CD4-positive, alpha-beta T cell treated with Interleukin-1 beta for 1 hour (primary cell): Measurements from ENCODE around the gene NIFK.
"Not testable (repeated sequence)": the region's sequence is repeated elsewhere in the genome, so short reads cannot be mapped to it uniquely, and the experiment has no call there.

ENCODE experiments used
- DNase-seq, 2 donors: peaks; one replicate each; pipeline ENCODE4 v3.0.0-alpha.2; 2020 to 2022

Gene NIFK

DNA sequence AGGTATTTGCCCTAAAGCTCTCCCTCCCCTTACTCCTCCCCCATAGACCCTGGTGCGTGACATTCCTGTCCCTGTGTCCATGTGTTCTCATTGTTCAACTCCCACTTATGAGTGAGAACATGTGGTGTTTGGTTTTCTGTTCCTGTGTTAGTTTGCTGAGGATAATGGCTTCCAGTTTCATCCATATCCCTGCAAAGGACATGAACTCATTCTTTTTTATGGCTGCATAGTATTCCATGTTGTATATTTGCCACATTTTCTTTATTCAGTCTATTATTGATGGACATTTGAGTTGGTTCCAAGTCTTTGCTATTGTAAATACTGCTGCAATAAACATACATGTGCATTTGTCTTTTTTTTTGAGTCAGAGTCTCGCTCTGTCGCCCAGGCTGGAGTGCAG, 46.1 kb downstream of the NIFK start:
- DNase-seq, result not testable (repeated sequence)

DNA sequence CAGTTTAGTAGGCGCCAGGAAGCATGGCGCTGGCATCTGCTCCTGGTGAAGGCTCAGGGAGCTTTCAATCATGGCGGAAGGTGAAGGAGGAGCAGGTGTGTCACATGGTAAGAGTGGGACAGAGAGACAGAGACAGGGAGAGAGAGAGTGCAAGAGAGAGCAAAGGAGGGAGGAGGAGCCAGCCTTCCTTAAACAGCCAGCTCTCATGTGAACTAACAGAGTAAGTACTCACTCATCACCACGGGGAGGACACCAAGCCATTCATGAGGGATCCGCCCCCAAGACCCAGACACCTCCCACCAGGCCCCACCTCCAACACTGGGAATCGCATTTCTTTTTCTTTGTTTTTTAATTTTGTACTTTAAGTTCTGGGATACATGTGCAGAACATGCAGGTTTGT, 46.6 kb downstream of the NIFK start:
- DNase-seq, result no peak

DNA sequence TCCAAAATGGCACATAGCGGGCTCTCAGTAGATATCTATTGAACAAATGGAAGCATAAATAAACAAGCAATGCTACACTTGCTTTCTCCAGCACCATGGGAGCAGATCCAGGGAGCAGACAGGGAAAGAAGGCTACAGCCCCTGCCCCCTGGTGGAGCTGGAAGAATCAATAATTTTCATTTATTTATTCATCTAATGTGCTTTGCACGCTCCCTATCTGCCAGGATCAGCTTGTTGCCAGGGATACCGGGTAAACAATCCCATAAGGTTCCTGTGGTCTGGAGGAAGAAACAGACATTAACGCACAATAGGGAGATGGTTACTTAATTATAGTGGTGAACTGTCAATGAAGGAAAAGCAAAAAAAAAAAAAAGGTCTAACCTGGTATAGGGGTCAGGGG, 47.3 kb downstream of the NIFK start:
- DNase-seq, result no peak

DNA sequence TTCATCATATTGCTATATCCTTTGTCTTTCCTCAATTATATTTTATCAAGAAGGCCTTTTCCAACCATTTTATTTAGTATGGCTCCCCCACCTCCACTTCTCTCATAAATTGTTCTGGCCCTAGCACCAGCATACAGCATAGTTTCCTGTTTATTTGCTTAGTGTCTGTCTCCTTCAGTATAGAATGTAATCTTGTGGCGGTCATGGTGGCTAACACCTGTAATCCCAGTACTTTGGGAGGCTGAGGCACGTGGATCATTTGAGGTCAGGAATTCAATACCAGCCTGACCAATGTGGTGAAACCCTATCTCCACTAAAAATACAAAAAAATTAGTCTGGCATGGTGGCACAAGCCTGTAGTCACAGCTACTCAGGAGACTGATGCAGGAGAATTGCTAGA, 47.9 kb downstream of the NIFK start:
- DNase-seq, result no peak

DNA sequence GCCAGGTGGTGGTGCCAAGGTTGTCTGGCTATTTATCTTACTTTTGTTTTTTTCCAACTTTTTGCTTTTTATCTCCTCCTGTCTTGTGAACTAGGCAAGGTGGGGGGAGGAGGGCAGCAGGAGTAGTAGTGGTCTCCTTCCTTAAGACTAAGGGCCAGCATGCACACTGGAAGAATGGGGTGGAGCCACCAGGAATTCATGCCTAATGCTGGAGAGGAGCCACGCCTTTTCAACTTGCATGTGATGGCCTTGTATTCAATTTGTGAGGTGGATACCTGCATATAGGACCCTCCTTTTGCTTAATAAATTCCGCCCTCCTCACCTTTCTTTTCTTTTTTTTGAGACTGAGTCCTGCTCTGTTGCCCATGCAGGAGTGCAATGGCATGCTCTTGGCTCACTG, 49.8 kb downstream of the NIFK start:
- no peak for DNase-seq

DNA sequence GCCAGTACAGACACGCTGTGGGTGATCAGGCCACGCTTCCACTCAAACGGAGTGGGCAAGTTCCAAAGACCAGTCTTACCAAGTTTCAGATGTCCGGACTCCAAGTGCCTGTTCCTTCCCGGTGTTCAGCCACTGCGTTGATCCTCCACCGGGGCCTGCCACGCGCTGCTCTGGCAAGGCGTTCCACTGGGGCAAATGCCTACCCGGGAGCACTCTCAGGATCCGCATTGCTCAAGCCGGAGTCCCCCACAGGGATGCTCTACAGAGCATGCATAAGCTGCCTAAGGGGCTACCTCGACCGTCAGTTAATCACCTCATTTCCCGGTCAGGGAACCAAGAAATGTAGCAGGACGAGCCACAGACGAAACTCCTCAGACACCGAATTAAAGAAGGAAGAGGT, 50.5 kb downstream of the NIFK start:
- DNase-seq, result no peak

DNA sequence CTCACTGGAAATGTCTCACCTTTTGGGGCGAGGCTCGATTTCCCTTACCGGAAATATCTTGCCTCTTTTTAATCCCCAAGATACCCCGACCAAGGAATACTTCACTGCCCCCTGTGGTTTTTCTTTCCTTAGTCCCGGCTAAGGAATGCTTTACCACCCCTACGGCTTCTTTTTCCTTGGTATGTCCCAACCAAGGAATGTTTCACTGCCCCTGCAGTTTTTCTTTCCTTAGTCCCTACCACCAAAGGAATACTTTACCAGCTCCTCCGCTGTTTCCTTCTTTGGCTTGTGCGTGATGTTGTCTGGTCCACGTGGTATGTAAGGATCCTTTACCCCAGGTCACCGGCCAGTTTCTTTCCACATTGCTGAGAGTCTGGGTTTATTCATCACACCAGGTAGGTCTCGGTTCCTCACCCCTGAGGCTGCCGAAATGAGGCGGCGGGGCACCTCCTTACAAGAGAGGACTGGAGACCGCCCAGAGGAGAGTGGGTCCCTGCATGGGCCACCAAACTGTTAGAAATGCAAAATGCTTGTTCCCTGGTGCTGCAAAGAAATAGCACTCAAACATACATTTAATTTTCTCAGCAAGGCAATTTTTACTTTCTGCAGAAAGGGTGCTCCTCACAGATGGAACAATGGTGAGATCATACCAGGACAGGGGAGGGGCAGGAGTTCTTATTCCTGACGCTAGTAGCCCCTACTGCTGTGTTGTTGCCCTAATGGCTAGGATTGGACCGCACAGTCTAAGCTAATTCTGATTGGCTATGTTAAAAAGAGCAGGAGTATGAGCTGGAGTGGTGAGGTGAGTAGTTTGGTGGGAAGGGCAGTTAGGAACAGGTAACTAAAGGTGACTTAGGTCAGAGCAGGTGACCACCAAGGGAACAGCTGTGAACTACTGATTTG, 54.0 kb downstream of the NIFK start:
- no peak for DNase-seq

DNA sequence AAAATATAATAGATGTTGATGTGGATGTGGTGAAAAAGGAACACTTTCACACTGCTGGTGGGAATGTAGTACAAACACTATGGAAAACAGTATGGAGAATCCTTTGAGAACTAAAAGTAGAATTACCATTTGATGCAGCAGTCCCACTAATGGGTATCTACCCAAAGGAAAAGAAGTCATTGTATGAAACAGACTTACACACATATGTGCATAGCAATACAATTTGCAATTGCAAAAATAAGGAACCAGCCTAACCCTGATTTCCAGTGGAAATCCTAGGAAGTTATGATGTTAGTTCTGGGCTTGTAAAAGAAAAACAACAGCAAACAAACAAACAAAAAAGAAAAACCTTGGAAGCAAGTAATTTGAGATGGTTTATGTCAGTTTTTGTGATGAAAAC, 58.8 kb downstream of the NIFK start:
- DNase-seq, result no peak
